T-cell (primary cell): ENCODE measurements around the gene ASB18. TPM values are rescaled to one million over a fixed set of nuclear protein-coding genes. Genes with fewer than 3 reads are reported as not detected.

Experiments used
- ATAC-seq, 4 experiments: fragments of 200-7000 bp in 3 of 4; fragments of 150-1000 bp in 1 of 4; cut with Tn5 transposase; replicated peaks in 1 of 4; 1 replicate in 3 of 4; 2 replicates in 1 of 4; pipeline ENCODE4 v1.10.0; 2021; ENCODE audit warnings: moderate library complexity in 3 of 4, mild to moderate bottlenecking in 2 of 4, moderate number of reproducible peaks in 1 of 4
- CTCF ChIA-PET, 2 donors: fragments of 300-600 bp; sonication (Branson Sonifier 250); formaldehyde crosslinking; loops; one replicate each; lab custom pipeline; 2022; ENCODE audit warnings: antibody characterized with exemption in 2 of 2; lab: Charles Lee
- POLR2A ChIA-PET, 2 donors: fragments of 300-600 bp; sonication (Branson Sonifier 250); formaldehyde crosslinking; loops; one replicate each; lab custom pipeline; 2022; ENCODE audit warnings: antibody characterized with exemption in 2 of 2; lab: Charles Lee
- DNase-seq, 35 experiments: peaks; one replicate each; pipeline versions ENCODE4 v3.0.0 to v3.0.0-alpha.2; 2013 to 2023
- H3K27ac ChIP-seq: one replicate; pipeline ENCODE4 v1.5.1; 2013; ENCODE audit warnings: low read length
- H3K27me3 ChIP-seq, 2 experiments: replicated peaks in 1 of 2; 1 replicate in 1 of 2; 2 replicates in 1 of 2; pipeline versions ENCODE4 v1.6.1 to v1.7.0; 2013; ENCODE audit warnings: low read length in 1 of 2, mixed read lengths in 1 of 2; ENCODE audit not compliant: control insufficient read depth in 2 of 2, insufficient read depth in 2 of 2; ENCODE audit errors: extremely low read depth in 1 of 2
- H3K36me3 ChIP-seq, 2 donors: 1 replicate in 1 of 2; 2 replicates in 1 of 2; pipeline versions ENCODE4 v1.6.1 to v1.7.0; 2013; ENCODE audit warnings: low read length in 1 of 2; ENCODE audit not compliant: control insufficient read depth in 2 of 2, insufficient read depth in 1 of 2; ENCODE audit errors: extremely low read depth in 1 of 2
- H3K4me1 ChIP-seq, 2 experiments: 1 replicate in 1 of 2; 2 replicates in 1 of 2; pipeline versions ENCODE4 v1.6.1 to v1.7.0; 2013; ENCODE audit warnings: low read length in 2 of 2, mixed read lengths in 1 of 2; ENCODE audit not compliant: insufficient read depth in 2 of 2, control insufficient read depth in 1 of 2; ENCODE audit errors: extremely low read depth in 1 of 2
- H3K4me3 ChIP-seq, 2 donors: 1 replicate in 1 of 2; 2 replicates in 1 of 2; pipeline versions ENCODE4 v1.5.1 to v1.7.0; 2013; ENCODE audit warnings: mild to moderate bottlenecking in 2 of 2, low read length in 1 of 2, moderate library complexity in 1 of 2; ENCODE audit not compliant: control insufficient read depth in 1 of 2; ENCODE audit errors: extremely low read depth in 1 of 2
- H3K9me3 ChIP-seq: 2 replicates; pipeline ENCODE4 v1.7.0; 2013
- H3K27ac Mint-ChIP-seq, 2 donors: one replicate each; pipeline ENCODE4 v1.8.0; 2020 to 2021; ENCODE audit warnings: mild to moderate bottlenecking in 2 of 2, mixed read lengths in 2 of 2
- H3K27me3 Mint-ChIP-seq, 2 donors: one replicate each; pipeline ENCODE4 v1.8.0; 2021 to 2022; ENCODE audit warnings: mixed read lengths in 2 of 2
- H3K36me3 Mint-ChIP-seq: one replicate; pipeline ENCODE4 v1.8.0; 2021; ENCODE audit warnings: mixed read lengths
- H3K4me1 Mint-ChIP-seq, 3 donors: one replicate each; pipeline ENCODE4 v1.8.0; 2020 to 2022; ENCODE audit warnings: mixed read lengths in 3 of 3, mild to moderate bottlenecking in 1 of 3
- H3K4me3 Mint-ChIP-seq, 3 donors: one replicate each; pipeline ENCODE4 v1.8.0; 2020 to 2022; ENCODE audit warnings: mild to moderate bottlenecking in 3 of 3, mixed read lengths in 3 of 3, moderate library complexity in 3 of 3
- H3K9me3 Mint-ChIP-seq, 3 donors: one replicate each; pipeline ENCODE4 v1.8.0; 2020 to 2022; ENCODE audit warnings: mixed read lengths in 3 of 3
- WGBS: methylation state at CpG from one replicate; pipeline ENCODE4 v1.1.5; 2013; ENCODE audit warnings: missing lambda C conversion rate; ENCODE audit not compliant: insufficient coverage; 5-methylcytosine and 5-hydroxymethylcytosine counted together
- total RNA-seq, 35 experiments: library from RNA in 6 of 35; stranded (reverse) in 6 of 35; fragments of 120-200 nt in 1 of 35; gene quantifications; one replicate each; pipeline versions ENCODE4 v1.2.1 to v1.2.4 and lab custom pipeline; 2013 to 2026

ASB18 gene
- total RNA-seq, 5 donors from 2014 or later (not counting 1 experiment from before 2014, with no cell fraction given), result not detected

- ATAC-seq (no peak), DNase-seq (no peak)
- H3K27ac Mint-ChIP-seq, result no peak overlapping the region
- H3K36me3 Mint-ChIP-seq, result no peaks in the 10 kb centered on the region
- H3K4me3 Mint-ChIP-seq, result no peak overlapping the region
- Histone ChIP-seq H3K36me3 (no peaks in the 10 kb centered on the region), H3K4me3 (no peak overlapping the region), H3K27me3 (peaks cover 3 to 26% of the 10 kb centered on the region in 2 experiments), H3K27ac (no peak overlapping the region), H3K4me1 (no peaks in the 10 kb centered on the region), H3K9me3 (no peaks in the 10 kb centered on the region)
- ChIA-PET POLR2A (no interaction called here), CTCF (no interaction called here)
- H3K4me1 Mint-ChIP-seq, result no peaks in the 10 kb centered on the region
- WGBS, result 80% methylated on average over 2 of the region's 6 CpGs
- peaks cover 37 to 39% of the 10 kb centered on the region in 2 donors for H3K27me3 Mint-ChIP-seq
- peaks cover 4 to 6% (median 5%) of the 10 kb centered on the region in 3 donors for H3K9me3 Mint-ChIP-seq
Observed at GRCh38 chr2:236257575-236257974, 6.6 kb downstream of the ASB18 start.

- Mint-ChIP-seq H3K4me1 (no peaks in the 10 kb centered on the region), H3K36me3 (no peaks in the 10 kb centered on the region), H3K9me3 (peaks cover 4 to 6% (median 5%) of the 10 kb centered on the region in 3 donors), H3K27ac (no peak overlapping the region), H3K27me3 (peaks cover 37 to 39% of the 10 kb centered on the region in 2 donors), H3K4me3 (no peak overlapping the region)
- 70% methylated on average over 5 of the region's 8 CpGs for WGBS
- Histone ChIP-seq H3K4me3 (no peak overlapping the region), H3K4me1 (no peaks in the 10 kb centered on the region), H3K27me3 (peaks cover 3 to 26% of the 10 kb centered on the region in 2 experiments), H3K27ac (no peak overlapping the region), H3K9me3 (no peaks in the 10 kb centered on the region), H3K36me3 (no peaks in the 10 kb centered on the region)
- ChIA-PET POLR2A (no interaction called here), CTCF (no interaction called here)
- no peak for DNase-seq
- ATAC-seq, result no peak
Observed at GRCh38 chr2:236257136-236257535, 7.1 kb downstream of the ASB18 start.

- H3K27me3 Mint-ChIP-seq, result peaks cover 35 to 36% of the 10 kb centered on the region in 2 donors
- no peak overlapping the region for H3K4me3 ChIP-seq
- WGBS, result 100% methylated on average over 1 of the region's 8 CpGs
Observed at GRCh38 chr2:236256366-236256985, 7.7 kb downstream of the ASB18 start.

GRCh38 chr2:236254674-236255073, 9.5 kb downstream of the ASB18 start:
- Mint-ChIP-seq H3K4me1 (no peaks in the 10 kb centered on the region), H3K27me3 (peaks cover 24 to 34% of the 10 kb centered on the region in 2 donors), H3K27ac (no peak overlapping the region), H3K36me3 (no peaks in the 10 kb centered on the region), H3K4me3 (no peak overlapping the region), H3K9me3 (no peaks in the 10 kb centered on the region)
- ChIA-PET POLR2A (no interaction called here), CTCF (no interaction called here)
- 83% methylated on average over 9 of the region's 13 CpGs for whole genome bisulfite sequencing
- no peak overlapping the region for H3K27ac ChIP-seq
- no peaks in the 10 kb centered on the region for H3K9me3 ChIP-seq
- H3K36me3 ChIP-seq, result no peaks in the 10 kb centered on the region
- DNase-seq (no peak), ATAC-seq (no peak)
- no peaks in the 10 kb centered on the region for H3K4me1 ChIP-seq
- H3K4me3 ChIP-seq, result no peak overlapping the region
- H3K27me3 ChIP-seq, result peaks cover 0 to 27% of the 10 kb centered on the region in 2 experiments

More at GRCh38 chr2:236256366-236256985, 7.7 kb downstream of the ASB18 start:
- POLR2A ChIA-PET, result no interaction called here
- CTCF ChIA-PET, result no interaction called here
- no peaks in the 10 kb centered on the region for H3K4me1 Mint-ChIP-seq
- H3K36me3 Mint-ChIP-seq, result no peaks in the 10 kb centered on the region
- no peak overlapping the region for H3K27ac Mint-ChIP-seq
- Histone ChIP-seq H3K36me3 (no peaks in the 10 kb centered on the region), H3K27ac (no peak overlapping the region), H3K4me1 (no peaks in the 10 kb centered on the region), H3K9me3 (no peaks in the 10 kb centered on the region), H3K27me3 (peaks cover 3 to 26% of the 10 kb centered on the region in 2 experiments)
- DNase-seq (no peak), ATAC-seq (no peak)
- peaks cover 2 to 4% (median 3%) of the 10 kb centered on the region in 3 donors for H3K9me3 Mint-ChIP-seq
- H3K4me3 Mint-ChIP-seq, result no peak overlapping the region

GRCh38 chr2:236254001-236254400, 10.2 kb downstream of the ASB18 start:
- Mint-ChIP-seq H3K27ac (no peak overlapping the region), H3K27me3 (peaks cover 21 to 33% of the 10 kb centered on the region in 2 donors), H3K4me1 (no peaks in the 10 kb centered on the region), H3K36me3 (no peaks in the 10 kb centered on the region), H3K9me3 (no peaks in the 10 kb centered on the region), H3K4me3 (no peak overlapping the region)
- POLR2A ChIA-PET, result no interaction called here
- Histone ChIP-seq H3K36me3 (no peaks in the 10 kb centered on the region), H3K27ac (no peak overlapping the region), H3K27me3 (peaks cover 0 to 23% of the 10 kb centered on the region in 2 experiments), H3K4me1 (no peaks in the 10 kb centered on the region), H3K4me3 (no peak overlapping the region), H3K9me3 (no peaks in the 10 kb centered on the region)
- CTCF ChIA-PET, result no interaction called here
- WGBS, result 100% methylated on average over 1 of the region's 3 CpGs
- no peak for DNase-seq
- no peak for ATAC-seq

- H3K4me1 Mint-ChIP-seq, result no peaks in the 10 kb centered on the region
- no peaks in the 10 kb centered on the region for H3K9me3 Mint-ChIP-seq
- H3K9me3 ChIP-seq, result no peaks in the 10 kb centered on the region
- ChIA-PET POLR2A (no interaction called here), CTCF (no interaction called here)
- H3K4me1 ChIP-seq, result no peaks in the 10 kb centered on the region
- no peak overlapping the region for H3K27ac Mint-ChIP-seq
- no peaks in the 10 kb centered on the region for H3K36me3 Mint-ChIP-seq
- H3K4me3 ChIP-seq, result no peak overlapping the region
- no peaks in the 10 kb centered on the region for H3K36me3 ChIP-seq
- WGBS, result 40% methylated on average over 1 of the region's 3 CpGs
- H3K27ac ChIP-seq, result no peak overlapping the region
- DNase-seq, result no peak
- H3K27me3 Mint-ChIP-seq, result peaks cover 13 to 29% of the 10 kb centered on the region in 2 donors
- H3K4me3 Mint-ChIP-seq, result no peak overlapping the region
- H3K27me3 ChIP-seq, result peaks cover 0 to 17% of the 10 kb centered on the region in 2 experiments
- ATAC-seq, result no peak
Observed at GRCh38 chr2:236252602-236253001, 11.6 kb downstream of the ASB18 start.
